OCI-LY1 (cell line): ENCODE results near the gene ERP29.
"Not testable (repeated sequence)": the region's sequence is repeated elsewhere in the genome, so short reads cannot be mapped to it uniquely, and the experiment has no call there.

Experiments
- H2AFZ ChIP-seq: fragments of 200-600 bp; sonication (generic), shearing (Covaris generic); 2 replicates; pipeline ENCODE4 v1.6.0; 2014; ENCODE audit warnings: antibody characterized with exemption, mild to moderate bottlenecking, low read length
- H3F3A ChIP-seq: fragments of 200-600 bp; sonication (generic), shearing (Covaris generic); 2 replicates; pipeline ENCODE4 v1.6.0; 2014; ENCODE audit warnings: mild to moderate bottlenecking, antibody characterized with exemption, low read length, moderate library complexity; ENCODE audit not compliant: insufficient read depth
- H3K27ac ChIP-seq: fragments of 200-600 bp; sonication (generic); 2 replicates; pipeline ENCODE4 v1.5.1; 2014; ENCODE audit warnings: low read length, mixed run types, mild to moderate bottlenecking, low read depth; ENCODE audit not compliant: poor library complexity, severe bottlenecking
- H3K27me3 ChIP-seq: fragments of 200-600 bp; sonication (generic); 2 replicates; pipeline ENCODE4 v1.6.0; 2014; ENCODE audit warnings: antibody characterized with exemption, mild to moderate bottlenecking, low read length, moderate library complexity; ENCODE audit not compliant: insufficient read depth
- H3K36me3 ChIP-seq: fragments of 200-600 bp; sonication (generic); 2 replicates; pipeline ENCODE4 v1.6.1; 2014; ENCODE audit warnings: mild to moderate bottlenecking, antibody characterized with exemption, low read length, moderate library complexity, mixed read lengths; ENCODE audit not compliant: insufficient read depth
- H3K4me1 ChIP-seq: fragments of 200-600 bp; sonication (generic); 2 replicates; pipeline ENCODE4 v1.5.1; 2014; ENCODE audit warnings: mild to moderate bottlenecking, low read length, moderate library complexity; ENCODE audit not compliant: insufficient read depth, severe bottlenecking
- H3K4me2 ChIP-seq: fragments of 200-600 bp; sonication (generic), shearing (Covaris generic); 2 replicates; pipeline ENCODE4 v1.6.1; 2014; ENCODE audit warnings: low read length
- H3K4me3 ChIP-seq: fragments of 200-600 bp; sonication (generic); 2 replicates; pipeline ENCODE4 v1.5.1; 2014; ENCODE audit warnings: low read length, low read depth, mild to moderate bottlenecking, mixed read lengths; ENCODE audit not compliant: poor library complexity, severe bottlenecking
- H3K79me2 ChIP-seq: fragments of 200-600 bp; shearing (Covaris generic); 2 replicates; pipeline ENCODE4 v1.6.1; 2016; ENCODE audit warnings: mixed run types, low read length, mixed read lengths; ENCODE audit not compliant: insufficient read depth
- H3K9ac ChIP-seq: fragments of 200-600 bp; sonication (generic), shearing (Covaris generic); 2 replicates; pipeline ENCODE4 v1.6.1; 2014; ENCODE audit warnings: mild to moderate bottlenecking, low read length, mixed read lengths
- H3K9me2 ChIP-seq: fragments of 200-600 bp; sonication (generic), shearing (Covaris generic); 2 replicates; pipeline ENCODE4 v1.6.1; 2014; ENCODE audit warnings: low read depth, mild to moderate bottlenecking, low read length, mixed read lengths
- H3K9me3 ChIP-seq: fragments of 200-600 bp; shearing (Covaris generic); 2 replicates; pipeline ENCODE4 v1.6.1; 2014; ENCODE audit warnings: low read length, mixed read lengths
- H4K20me1 ChIP-seq: fragments of 200-600 bp; sonication (generic), shearing (Covaris generic); 2 replicates; pipeline ENCODE4 v1.6.0; 2016; ENCODE audit warnings: mild to moderate bottlenecking, low read length; ENCODE audit not compliant: insufficient read depth
- CTCF ChIP-seq: fragments of 200-600 bp; sonication (generic), shearing (Covaris generic); IDR thresholded peaks from 2 replicates; pipeline ENCODE4 v1.5.1; 2017; ENCODE audit warnings: mild to moderate bottlenecking, antibody characterized with exemption, low read length, moderate library complexity, mixed read lengths
- EZH2 ChIP-seq: fragments of 200-600 bp; sonication (generic), shearing (Covaris generic); IDR thresholded peaks from 2 replicates; pipeline ENCODE4 v1.8.0; 2017; ENCODE audit warnings: borderline replicate concordance, mixed run types, mild to moderate bottlenecking, antibody characterized with exemption, low read length, moderate library complexity, mixed read lengths

Gene ERP29

DNA sequence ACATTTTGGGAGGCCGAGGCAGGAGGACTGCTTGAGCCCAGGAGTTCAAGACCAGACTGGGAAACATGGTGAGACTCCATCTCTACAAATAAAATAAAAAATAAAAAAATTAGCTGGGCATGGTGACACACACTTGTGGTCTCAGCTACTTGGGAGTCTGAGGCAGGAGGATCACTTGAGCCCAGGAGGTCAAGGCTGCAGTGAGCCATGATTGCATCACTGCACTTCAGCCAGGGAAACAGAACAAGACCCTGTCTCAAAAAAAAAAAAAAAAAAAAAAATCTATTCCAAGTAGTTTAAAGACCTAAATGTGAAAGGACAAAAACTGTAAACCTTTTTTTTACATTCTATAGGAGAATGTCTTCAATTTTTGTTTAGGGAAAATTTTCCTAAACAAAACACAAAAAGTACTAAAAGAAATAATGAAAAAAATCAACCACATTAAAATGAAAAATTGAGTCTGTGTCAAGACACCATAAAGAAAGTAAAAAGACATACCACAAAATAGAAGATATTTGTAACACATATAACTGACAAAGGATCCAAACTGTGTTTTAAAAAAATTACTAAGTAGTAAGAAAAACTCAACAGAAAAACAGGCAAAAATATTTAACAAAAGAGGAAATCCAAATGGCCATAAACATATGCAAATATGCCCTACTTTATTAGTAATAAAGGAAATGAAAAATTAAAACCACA lies 17.3 kb upstream of the ERP29 start:
- Histone ChIP-seq H3K4me3 (no peak overlapping the region), H3K27me3 (no peaks in the 10 kb centered on the region), H3K9ac (no peak overlapping the region), H3K4me1 (peaks cover 81% of the 10 kb centered on the region), H3K9me2 (no peaks in the 10 kb centered on the region), H3K4me2 (no peak overlapping the region), H3K27ac (peak overlapping the region; percentile 87), H2AFZ (no peak overlapping the region), H4K20me1 (no peaks in the 10 kb centered on the region), H3K79me2 (no peaks in the 10 kb centered on the region), H3K36me3 (no peaks in the 10 kb centered on the region), H3F3A (no peaks in the 10 kb centered on the region), H3K9me3 (no peaks in the 10 kb centered on the region)
- TF ChIP-seq EZH2 (no peak), CTCF (no peak)

- no peaks in the 10 kb centered on the region; the same call in 1 of the 2 replicates for H3K36me3 ChIP-seq
- no peak overlapping the region for H2AFZ ChIP-seq
- no peak overlapping the region for H3K4me2 ChIP-seq
- H3K27ac ChIP-seq, result peak overlapping the region; percentile 87
- H3F3A ChIP-seq, result no peaks in the 10 kb centered on the region
- H3K79me2 ChIP-seq, result no peaks in the 10 kb centered on the region
- H3K9me3 ChIP-seq, result no peaks in the 10 kb centered on the region
- peaks cover 87% of the 10 kb centered on the region for H3K4me1 ChIP-seq
- H3K4me3 ChIP-seq, result no peak overlapping the region
- TF ChIP-seq EZH2, result no peak
- no peak for TF ChIP-seq CTCF
- H4K20me1 ChIP-seq, result no peaks in the 10 kb centered on the region
- no peak overlapping the region for H3K9ac ChIP-seq
- H3K27me3 ChIP-seq, result no peaks in the 10 kb centered on the region
- no peaks in the 10 kb centered on the region for H3K9me2 ChIP-seq
Measured at GRCh38 chr12:111997300-111997699, 15.9 kb upstream of the ERP29 start.

DNA sequence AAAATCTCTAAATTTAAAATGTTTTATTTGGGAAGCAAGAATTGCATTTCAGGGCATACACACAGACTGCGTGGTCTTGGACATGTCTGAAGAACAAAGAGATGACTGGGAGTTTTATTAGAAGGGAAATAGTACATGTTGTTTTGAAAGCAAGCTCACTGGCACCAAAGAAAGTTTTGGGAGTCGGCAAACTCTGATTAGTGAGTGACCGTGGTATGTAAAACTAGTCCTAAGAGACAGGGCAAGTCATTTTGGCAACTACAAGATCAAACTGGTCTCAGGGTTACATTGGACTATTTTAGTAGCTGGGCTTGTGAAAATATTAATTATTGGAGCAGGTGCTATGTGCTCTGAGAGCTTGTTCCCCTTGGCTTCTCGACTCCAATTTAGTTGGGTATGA lies 15.2 kb upstream of the ERP29 start:
- H3K36me3 ChIP-seq, result no peaks in the 10 kb centered on the region; the same call in 1 of the 2 replicates
- peak overlapping the region; percentile 11 for H3K27ac ChIP-seq
- H3K4me2 ChIP-seq, result no peak overlapping the region
- H3K4me1 ChIP-seq, result peaks cover 86% of the 10 kb centered on the region
- no peak overlapping the region for H3K9ac ChIP-seq
- TF ChIP-seq EZH2, result no peak
- TF ChIP-seq CTCF, result no peak
- no peak overlapping the region for H2AFZ ChIP-seq
- no peaks in the 10 kb centered on the region for H4K20me1 ChIP-seq
- no peak overlapping the region for H3K4me3 ChIP-seq
- no peaks in the 10 kb centered on the region for H3F3A ChIP-seq
- no peaks in the 10 kb centered on the region for H3K9me3 ChIP-seq
- no peaks in the 10 kb centered on the region for H3K9me2 ChIP-seq
- no peaks in the 10 kb centered on the region for H3K79me2 ChIP-seq
- no peaks in the 10 kb centered on the region for H3K27me3 ChIP-seq

- H2AFZ ChIP-seq, H3K27me3 ChIP-seq, H3K9ac ChIP-seq, H3K9me3 ChIP-seq, H3F3A ChIP-seq, H3K4me2 ChIP-seq, H3K9me2 ChIP-seq, H3K4me3 ChIP-seq, H3K27ac ChIP-seq, H4K20me1 ChIP-seq, H3K79me2 ChIP-seq, H3K36me3 ChIP-seq: not testable (repeated sequence)
- peaks cover 74% of the 10 kb centered on the region for H3K4me1 ChIP-seq
Measured at GRCh38 chr12:111999129-111999528, 14.1 kb upstream of the ERP29 start.
